ENCODE results near the gene NCOA5. TPM values are rescaled to one million over a fixed set of nuclear protein-coding genes. Genes with fewer than 3 reads are reported as not detected.

NCOA5 gene
- total RNA-seq, 1 experiment from 2014 or later, result 16.5 TPM

GRCh38 chr20:46050885-46051284 is 38.9 kb downstream of the NCOA5 start:
- no peak overlapping the region for H3K27ac Mint-ChIP-seq
- no peaks in the 10 kb centered on the region for H3K36me3 Mint-ChIP-seq
- no peak overlapping the region for H3K4me3 Mint-ChIP-seq
- ChIA-PET CTCF (interaction anchor here (1.1 kb wide), 1 partner anchor 81 kb away, joined by 3 read pairs; no protein-coding TSS in a partner anchor), POLR2A (no interaction called here)
- H3K4me1 Mint-ChIP-seq, result no peaks in the 10 kb centered on the region
- peaks cover 30% of the 10 kb centered on the region for H3K27me3 Mint-ChIP-seq (ENCODE audit: low read depth)
- no peak for TF ChIP-seq NFATC4 (CRISPR knock-in tag; IDR thresholded peaks at IDR 0.05)
- TF ChIP-seq PRRX2 (CRISPR knock-in tag; IDR thresholded peaks at IDR 0.05), result no peak
- no peak for TF ChIP-seq ZNF232 (CRISPR knock-in tag; IDR thresholded peaks at IDR 0.05)
- TF ChIP-seq, protein P1, sequence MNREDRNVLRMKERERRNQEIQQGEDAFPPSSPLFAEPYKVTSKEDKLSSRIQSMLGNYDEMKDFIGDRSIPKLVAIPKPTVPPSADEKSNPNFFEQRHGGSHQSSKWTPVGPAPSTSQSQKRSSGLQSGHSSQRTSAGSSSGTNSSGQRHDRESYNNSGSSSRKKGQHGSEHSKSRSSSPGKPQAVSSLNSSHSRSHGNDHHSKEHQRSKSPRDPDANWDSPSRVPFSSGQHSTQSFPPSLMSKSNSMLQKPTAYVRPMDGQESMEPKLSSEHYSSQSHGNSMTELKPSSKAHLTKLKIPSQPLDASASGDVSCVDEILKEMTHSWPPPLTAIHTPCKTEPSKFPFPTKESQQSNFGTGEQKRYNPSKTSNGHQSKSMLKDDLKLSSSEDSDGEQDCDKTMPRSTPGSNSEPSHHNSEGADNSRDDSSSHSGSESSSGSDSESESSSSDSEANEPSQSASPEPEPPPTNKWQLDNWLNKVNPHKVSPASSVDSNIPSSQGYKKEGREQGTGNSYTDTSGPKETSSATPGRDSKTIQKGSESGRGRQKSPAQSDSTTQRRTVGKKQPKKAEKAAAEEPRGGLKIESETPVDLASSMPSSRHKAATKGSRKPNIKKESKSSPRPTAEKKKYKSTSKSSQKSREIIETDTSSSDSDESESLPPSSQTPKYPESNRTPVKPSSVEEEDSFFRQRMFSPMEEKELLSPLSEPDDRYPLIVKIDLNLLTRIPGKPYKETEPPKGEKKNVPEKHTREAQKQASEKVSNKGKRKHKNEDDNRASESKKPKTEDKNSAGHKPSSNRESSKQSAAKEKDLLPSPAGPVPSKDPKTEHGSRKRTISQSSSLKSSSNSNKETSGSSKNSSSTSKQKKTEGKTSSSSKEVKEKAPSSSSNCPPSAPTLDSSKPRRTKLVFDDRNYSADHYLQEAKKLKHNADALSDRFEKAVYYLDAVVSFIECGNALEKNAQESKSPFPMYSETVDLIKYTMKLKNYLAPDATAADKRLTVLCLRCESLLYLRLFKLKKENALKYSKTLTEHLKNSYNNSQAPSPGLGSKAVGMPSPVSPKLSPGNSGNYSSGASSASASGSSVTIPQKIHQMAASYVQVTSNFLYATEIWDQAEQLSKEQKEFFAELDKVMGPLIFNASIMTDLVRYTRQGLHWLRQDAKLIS (CRISPR knock-in tag; IDR thresholded peaks at IDR 0.05; ENCODE audit: borderline replicate concordance), result no peak
- TF ChIP-seq TEAD1 (CRISPR knock-in tag; IDR thresholded peaks at IDR 0.05), result no peak
- TF ChIP-seq ZNF138 (CRISPR knock-in tag; conservative IDR thresholded peaks at IDR 0.05), result no peak
- TF ChIP-seq KAT7 (CRISPR knock-in tag; IDR thresholded peaks at IDR 0.05; ENCODE audit: borderline replicate concordance), result no peak
- TF ChIP-seq JAZF1 (CRISPR knock-in tag; IDR thresholded peaks at IDR 0.05), result no peak
- no peak for TF ChIP-seq MAX (CRISPR knock-in tag; IDR thresholded peaks at IDR 0.05)
- TF ChIP-seq ZNF317 (CRISPR knock-in tag; IDR thresholded peaks at IDR 0.05; ENCODE audit: borderline replicate concordance, low read depth), result no peak
- no peak for TF ChIP-seq FOXP4 (CRISPR knock-in tag; IDR thresholded peaks at IDR 0.05)
- no peak for TF ChIP-seq GABPB1 (CRISPR knock-in tag; IDR thresholded peaks at IDR 0.05)
- ATAC-seq (no peak), DNase-seq (ENCODE audit: low spot score) (no peak)
- no peaks in the 10 kb centered on the region for H3K9me3 Mint-ChIP-seq

- Mint-ChIP-seq H3K27ac (no peak overlapping the region), H3K9me3 (no peaks in the 10 kb centered on the region), H3K4me1 (no peaks in the 10 kb centered on the region), H3K36me3 (no peaks in the 10 kb centered on the region), H3K27me3 (ENCODE audit: low read depth) (peaks cover 26% of the 10 kb centered on the region), H3K4me3 (no peak overlapping the region)
- POLR2A ChIA-PET, result no interaction called here
- CTCF ChIA-PET, result interaction anchor here (1.1 kb wide), 1 partner anchor 81 kb away, joined by 3 read pairs; no protein-coding TSS in a partner anchor
- ATAC-seq, result no peak
- no peak for DNase-seq (ENCODE audit: low spot score)
- TF ChIP-seq JUN (CRISPR knock-in tag; IDR thresholded peaks at IDR 0.05) (no peak), SOX15 (CRISPR knock-in tag; IDR thresholded peaks at IDR 0.05) (no peak), ZNF416 (CRISPR knock-in tag; IDR thresholded peaks at IDR 0.05) (no peak), OVOL2 (CRISPR knock-in tag; IDR thresholded peaks at IDR 0.05; ENCODE audit: borderline replicate concordance) (no peak), TEAD1 (CRISPR knock-in tag; IDR thresholded peaks at IDR 0.05) (no peak), FOXJ3 (CRISPR knock-in tag; IDR thresholded peaks at IDR 0.05; ENCODE audit: borderline replicate concordance) (no peak), NFATC4 (CRISPR knock-in tag; IDR thresholded peaks at IDR 0.05) (no peak), RELA (CRISPR knock-in tag; IDR thresholded peaks at IDR 0.05; ENCODE audit: borderline replicate concordance) (no peak), ZNF263 (CRISPR knock-in tag; IDR thresholded peaks at IDR 0.05; ENCODE audit: low read depth) (no peak), MXD4 (CRISPR knock-in tag; IDR thresholded peaks at IDR 0.05; ENCODE audit: borderline replicate concordance) (no peak), IRF2 (CRISPR knock-in tag; IDR thresholded peaks at IDR 0.05; ENCODE audit: borderline replicate concordance, low read depth) (no peak), JAZF1 (CRISPR knock-in tag; IDR thresholded peaks at IDR 0.05) (no peak), CREM (CRISPR knock-in tag; IDR thresholded peaks at IDR 0.05) (no peak), MYBL2 (CRISPR knock-in tag; IDR thresholded peaks at IDR 0.05) (no peak), CTCF (IDR thresholded peaks at IDR 0.05) (no peak)
- TF ChIP-seq, protein P2, sequence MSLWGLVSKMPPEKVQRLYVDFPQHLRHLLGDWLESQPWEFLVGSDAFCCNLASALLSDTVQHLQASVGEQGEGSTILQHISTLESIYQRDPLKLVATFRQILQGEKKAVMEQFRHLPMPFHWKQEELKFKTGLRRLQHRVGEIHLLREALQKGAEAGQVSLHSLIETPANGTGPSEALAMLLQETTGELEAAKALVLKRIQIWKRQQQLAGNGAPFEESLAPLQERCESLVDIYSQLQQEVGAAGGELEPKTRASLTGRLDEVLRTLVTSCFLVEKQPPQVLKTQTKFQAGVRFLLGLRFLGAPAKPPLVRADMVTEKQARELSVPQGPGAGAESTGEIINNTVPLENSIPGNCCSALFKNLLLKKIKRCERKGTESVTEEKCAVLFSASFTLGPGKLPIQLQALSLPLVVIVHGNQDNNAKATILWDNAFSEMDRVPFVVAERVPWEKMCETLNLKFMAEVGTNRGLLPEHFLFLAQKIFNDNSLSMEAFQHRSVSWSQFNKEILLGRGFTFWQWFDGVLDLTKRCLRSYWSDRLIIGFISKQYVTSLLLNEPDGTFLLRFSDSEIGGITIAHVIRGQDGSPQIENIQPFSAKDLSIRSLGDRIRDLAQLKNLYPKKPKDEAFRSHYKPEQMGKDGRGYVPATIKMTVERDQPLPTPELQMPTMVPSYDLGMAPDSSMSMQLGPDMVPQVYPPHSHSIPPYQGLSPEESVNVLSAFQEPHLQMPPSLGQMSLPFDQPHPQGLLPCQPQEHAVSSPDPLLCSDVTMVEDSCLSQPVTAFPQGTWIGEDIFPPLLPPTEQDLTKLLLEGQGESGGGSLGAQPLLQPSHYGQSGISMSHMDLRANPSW (CRISPR knock-in tag; conservative IDR thresholded peaks at IDR 0.05; ENCODE audit: low read depth), result no peak
- TF ChIP-seq, protein P3, sequence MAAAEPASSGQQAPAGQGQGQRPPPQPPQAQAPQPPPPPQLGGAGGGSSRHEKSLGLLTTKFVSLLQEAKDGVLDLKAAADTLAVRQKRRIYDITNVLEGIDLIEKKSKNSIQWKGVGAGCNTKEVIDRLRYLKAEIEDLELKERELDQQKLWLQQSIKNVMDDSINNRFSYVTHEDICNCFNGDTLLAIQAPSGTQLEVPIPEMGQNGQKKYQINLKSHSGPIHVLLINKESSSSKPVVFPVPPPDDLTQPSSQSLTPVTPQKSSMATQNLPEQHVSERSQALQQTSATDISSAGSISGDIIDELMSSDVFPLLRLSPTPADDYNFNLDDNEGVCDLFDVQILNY (CRISPR knock-in tag; IDR thresholded peaks at IDR 0.05), result no peak
These were observed 39.3 kb downstream of the NCOA5 start for GRCh38 chr20:46050444-46050843.
